DND-41 (cell line): ENCODE data around the gene PCDH19.

Experiments used
- ATAC-seq: fragments of 200-7000 bp; cut with Tn5 transposase; 3 replicates; pipeline ENCODE4 v1.9.1; 2021; ENCODE audit warnings: low read depth; ENCODE audit not compliant: insufficient read depth
- DNase-seq: peaks from one replicate; pipeline ENCODE4 v3.0.0-alpha.2; 2020
- H2AFZ ChIP-seq: 2 replicates; pipeline ENCODE4 v1.6.0; 2012; ENCODE audit warnings: low read depth, low read length
- H3K27ac ChIP-seq: 2 replicates; pipeline ENCODE4 v1.5.1; 2012; ENCODE audit warnings: low read length, inconsistent platforms
- H3K27me3 ChIP-seq: fragments of 200-600 bp; sonication (generic); 2 replicates; pipeline ENCODE4 v1.6.0; 2012; ENCODE audit warnings: low read length, mild to moderate bottlenecking, inconsistent platforms; ENCODE audit not compliant: insufficient read depth, poor library complexity
- H3K36me3 ChIP-seq: 2 replicates; pipeline ENCODE4 v1.5.1; 2012; ENCODE audit warnings: low read length, inconsistent platforms; ENCODE audit not compliant: insufficient read depth
- H3K4me1 ChIP-seq: 2 replicates; pipeline ENCODE4 v1.5.1; 2012; ENCODE audit warnings: mild to moderate bottlenecking, low read length; ENCODE audit not compliant: insufficient read depth
- H3K4me2 ChIP-seq: 2 replicates; pipeline ENCODE4 v1.6.0; 2012; ENCODE audit warnings: mild to moderate bottlenecking, moderate library complexity, low read length, inconsistent platforms; ENCODE audit not compliant: insufficient read depth
- H3K4me3 ChIP-seq, 2 experiments: fragments of 200-600 bp in 1 of 2; shearing (Covaris generic) in 1 of 2; 2 replicates each; pipeline ENCODE4 v1.5.1; 2012 to 2016; ENCODE audit warnings: inconsistent platforms in 2 of 2, low read length in 2 of 2, mild to moderate bottlenecking in 2 of 2, low read depth in 1 of 2, moderate library complexity in 1 of 2
- H3K79me2 ChIP-seq: 2 replicates; pipeline ENCODE4 v1.6.0; 2012; ENCODE audit warnings: low read length, inconsistent platforms; ENCODE audit not compliant: insufficient read depth
- H3K9ac ChIP-seq: 2 replicates; pipeline ENCODE4 v1.6.0; 2012; ENCODE audit warnings: low read depth, mild to moderate bottlenecking, inconsistent platforms, low read length, moderate library complexity
- H3K9me3 ChIP-seq: 2 replicates; pipeline ENCODE4 v1.5.1; 2012; ENCODE audit warnings: low read length, moderate library complexity, mild to moderate bottlenecking, inconsistent platforms; ENCODE audit not compliant: insufficient read depth, severe bottlenecking
- H4K20me1 ChIP-seq: 2 replicates; pipeline ENCODE4 v1.6.0; 2012; ENCODE audit warnings: low read length; ENCODE audit not compliant: insufficient read depth
- EZH2 ChIP-seq: IDR thresholded peaks from 3 replicates; pipeline ENCODE4 v1.6.1; 2012; ENCODE audit warnings: borderline replicate concordance, low read depth, mild to moderate bottlenecking, moderate library complexity, low read length, inconsistent platforms; ENCODE audit not compliant: severe bottlenecking
- TF ChIP-seq, protein P1 (sequence below): IDR thresholded peaks from 2 replicates; pipeline ENCODE4 v1.5.1; 2012; ENCODE audit warnings: borderline replicate concordance, low read length, moderate library complexity, mild to moderate bottlenecking; ENCODE audit not compliant: poor library complexity, severe bottlenecking; ENCODE audit errors: extremely low read depth

PCDH19 gene

DNA sequence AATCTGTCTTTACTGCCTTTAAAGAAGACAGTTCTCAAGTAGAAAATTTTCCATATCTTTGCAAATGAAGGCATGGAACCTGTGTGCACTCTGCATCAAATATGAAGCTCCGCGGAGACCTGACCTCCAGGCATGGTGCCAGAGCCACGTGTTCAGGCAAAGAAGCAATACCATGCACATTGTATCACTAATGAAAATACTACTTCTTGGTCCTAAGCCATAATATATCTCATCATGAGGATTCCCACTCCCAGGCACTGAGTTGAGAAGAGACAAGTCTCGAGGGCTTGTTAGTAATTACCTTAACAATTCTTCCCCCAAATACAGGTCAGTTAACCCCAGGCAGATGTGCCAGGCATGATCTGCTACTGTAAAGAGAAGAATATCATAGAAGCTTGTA lies 56.7 kb downstream of the PCDH19 start:
- no peak overlapping the region for H3K9ac ChIP-seq
- TF ChIP-seq EZH2 = no peak
- TF ChIP-seq, protein P1, sequence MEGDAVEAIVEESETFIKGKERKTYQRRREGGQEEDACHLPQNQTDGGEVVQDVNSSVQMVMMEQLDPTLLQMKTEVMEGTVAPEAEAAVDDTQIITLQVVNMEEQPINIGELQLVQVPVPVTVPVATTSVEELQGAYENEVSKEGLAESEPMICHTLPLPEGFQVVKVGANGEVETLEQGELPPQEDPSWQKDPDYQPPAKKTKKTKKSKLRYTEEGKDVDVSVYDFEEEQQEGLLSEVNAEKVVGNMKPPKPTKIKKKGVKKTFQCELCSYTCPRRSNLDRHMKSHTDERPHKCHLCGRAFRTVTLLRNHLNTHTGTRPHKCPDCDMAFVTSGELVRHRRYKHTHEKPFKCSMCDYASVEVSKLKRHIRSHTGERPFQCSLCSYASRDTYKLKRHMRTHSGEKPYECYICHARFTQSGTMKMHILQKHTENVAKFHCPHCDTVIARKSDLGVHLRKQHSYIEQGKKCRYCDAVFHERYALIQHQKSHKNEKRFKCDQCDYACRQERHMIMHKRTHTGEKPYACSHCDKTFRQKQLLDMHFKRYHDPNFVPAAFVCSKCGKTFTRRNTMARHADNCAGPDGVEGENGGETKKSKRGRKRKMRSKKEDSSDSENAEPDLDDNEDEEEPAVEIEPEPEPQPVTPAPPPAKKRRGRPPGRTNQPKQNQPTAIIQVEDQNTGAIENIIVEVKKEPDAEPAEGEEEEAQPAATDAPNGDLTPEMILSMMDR = no peak
- ATAC-seq = no peak

DNA sequence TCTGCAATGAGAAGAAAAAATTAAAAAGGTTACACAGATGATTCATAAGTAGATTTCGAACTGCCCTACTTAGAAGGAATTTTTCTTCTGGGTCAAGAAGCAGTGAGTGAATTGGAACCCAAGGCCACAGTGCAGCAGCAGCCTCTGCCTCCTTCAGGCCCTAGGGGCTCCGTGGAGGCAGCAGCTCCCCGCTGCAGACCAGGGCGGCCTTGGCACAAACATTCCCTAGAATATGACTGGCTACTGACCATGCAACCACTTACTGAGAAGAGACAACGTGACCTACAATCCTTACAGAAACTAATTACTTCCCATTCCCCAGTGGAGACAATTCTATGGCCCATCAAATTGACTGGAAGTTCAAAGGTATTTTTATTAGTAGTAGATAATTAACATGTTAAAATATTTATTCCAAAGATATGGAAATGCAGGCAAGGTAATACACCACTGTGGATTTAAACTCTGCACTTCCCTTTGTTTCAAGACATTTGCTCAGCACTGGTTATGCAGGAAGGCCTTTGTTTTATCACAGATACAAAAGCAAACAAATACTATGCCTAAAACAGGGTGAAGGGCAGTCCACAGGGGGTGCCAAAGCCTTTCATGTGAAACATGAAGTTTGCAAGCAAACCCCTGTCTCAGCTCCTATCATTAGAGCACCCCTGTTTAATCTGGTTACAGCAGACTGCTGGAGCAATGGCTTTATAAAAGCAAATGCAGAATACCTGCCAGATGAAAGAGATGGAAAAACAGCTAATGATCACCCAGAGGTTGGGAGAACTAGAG lies 59.2 kb downstream of the PCDH19 start:
- Histone ChIP-seq H3K79me2 (no peaks in the 10 kb centered on the region), H4K20me1 (no peaks in the 10 kb centered on the region), H3K4me1 (no peaks in the 10 kb centered on the region), H3K9me3 (no peaks in the 10 kb centered on the region), H2AFZ (no peak overlapping the region), H3K4me2 (no peak overlapping the region), H3K27ac (no peak overlapping the region), H3K9ac (no peak overlapping the region), H3K36me3 (no peaks in the 10 kb centered on the region), H3K4me3 (no peak overlapping the region), H3K27me3 (no peaks in the 10 kb centered on the region)
- ATAC-seq (no peak), DNase-seq (no peak)
- TF ChIP-seq EZH2 = no peak
- TF ChIP-seq, protein P1 = no peak

More for the DNA sequence above, 56.7 kb downstream of the PCDH19 start:
- H3K4me1 ChIP-seq = no peaks in the 10 kb centered on the region
- no peaks in the 10 kb centered on the region for H3K36me3 ChIP-seq
- DNase-seq = no peak
- no peaks in the 10 kb centered on the region for H4K20me1 ChIP-seq
- H3K27ac ChIP-seq = no peak overlapping the region
- no peaks in the 10 kb centered on the region for H3K9me3 ChIP-seq
- no peaks in the 10 kb centered on the region for H3K79me2 ChIP-seq
- no peak overlapping the region for H3K4me3 ChIP-seq
- H3K27me3 ChIP-seq = no peaks in the 10 kb centered on the region
- no peak overlapping the region for H3K4me2 ChIP-seq
- no peak overlapping the region for H2AFZ ChIP-seq

DNA sequence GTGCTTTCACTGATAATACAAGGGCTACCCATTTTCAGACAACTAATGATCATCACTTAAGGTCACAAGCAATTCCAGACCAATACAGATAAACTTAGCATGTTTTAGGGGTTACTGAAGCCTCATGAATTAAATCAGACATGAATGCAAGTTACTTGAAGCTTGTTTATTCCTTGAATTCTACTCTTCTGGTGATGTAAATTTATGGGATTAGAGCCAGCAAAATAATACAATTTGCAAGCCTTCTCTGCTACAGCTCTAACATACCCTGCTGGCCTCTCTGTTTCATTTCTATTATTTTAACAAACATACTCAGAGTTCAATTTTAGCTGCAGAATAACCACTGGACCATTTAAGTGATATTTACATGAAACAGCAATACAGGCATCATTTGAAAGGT lies 60.7 kb downstream of the PCDH19 start:
- Histone ChIP-seq H3K4me3 (no peak overlapping the region), H3K4me1 (no peaks in the 10 kb centered on the region), H3K27me3 (no peaks in the 10 kb centered on the region), H2AFZ (no peak overlapping the region), H3K79me2 (no peaks in the 10 kb centered on the region), H3K27ac (no peak overlapping the region), H3K9ac (no peak overlapping the region), H3K9me3 (no peaks in the 10 kb centered on the region), H3K36me3 (no peaks in the 10 kb centered on the region), H4K20me1 (no peaks in the 10 kb centered on the region), H3K4me2 (no peak overlapping the region)
- ATAC-seq = no peak
- TF ChIP-seq EZH2 = no peak
- TF ChIP-seq, protein P1 = no peak
- DNase-seq = no peak
